Heart left ventricle (tissue), 16 donors: ENCODE data around the gene THAP4. TPM values are rescaled to one million over a fixed set of nuclear protein-coding genes. Genes with fewer than 3 reads are reported as not detected.
A peak's percentile ranks its signal among the peaks of the same experiment; 100 is the strongest.

Experiments used
- ATAC-seq, 4 donors: fragments of 200-7000 bp; cut with Tn5 transposase; one replicate each; pipeline ENCODE4 v1.9.1; 2020 to 2022; ENCODE audit warnings: moderate library complexity in 4 of 4, mild to moderate bottlenecking in 3 of 4, moderate number of reproducible peaks in 1 of 4
- DNase-seq, 5 donors: peaks; one replicate each; pipeline ENCODE4 v3.0.0-alpha.2; 2020
- H3K27ac ChIP-seq, 12 donors: fragments of 200-600 bp; sonication (generic) in 4 of 12; one replicate each; pipeline versions ENCODE4 v1.5.0 to v1.8.0; 2016 to 2022; ENCODE audit warnings: mild to moderate bottlenecking in 2 of 12
- H3K27me3 ChIP-seq, 9 donors: fragments of 200-600 bp; sonication (generic) in 2 of 9; one replicate each; pipeline versions ENCODE4 v1.5.1 to v1.8.0; 2016 to 2022; ENCODE audit warnings: mild to moderate bottlenecking in 3 of 9
- H3K36me3 ChIP-seq, 9 donors: fragments of 200-600 bp; sonication (generic) in 2 of 9; one replicate each; pipeline versions ENCODE4 v1.5.0 to v1.8.0; 2018 to 2022; ENCODE audit warnings: mild to moderate bottlenecking in 2 of 9
- H3K4me1 ChIP-seq, 12 donors: fragments of 200-600 bp; sonication (generic) in 4 of 12; one replicate each; pipeline versions ENCODE4 v1.5.0 to v1.8.0; 2016 to 2022; ENCODE audit warnings: mild to moderate bottlenecking in 3 of 12
- H3K4me3 ChIP-seq, 12 donors: fragments of 200-600 bp; sonication (generic) in 4 of 12; one replicate each; pipeline versions ENCODE4 v1.5.0 to v1.8.0; 2017 to 2022; ENCODE audit warnings: mild to moderate bottlenecking in 9 of 12, moderate library complexity in 4 of 12
- H3K9me3 ChIP-seq, 12 donors: fragments of 200-600 bp; sonication (generic) in 4 of 12; one replicate each; pipeline versions ENCODE4 v1.5.0 to v1.8.0; 2016 to 2022; ENCODE audit warnings: mild to moderate bottlenecking in 1 of 12
- CTCF ChIP-seq, 12 donors: fragments of 200-600 bp; sonication (generic) in 4 of 12; IDR thresholded peaks; one replicate each; pipeline versions ENCODE4 v1.5.0 to v1.8.0; 2018 to 2022; ENCODE audit warnings: antibody characterized with exemption in 12 of 12, mild to moderate bottlenecking in 5 of 12
- POLR2A ChIP-seq, 2 donors: fragments of 450-650 bp; IDR thresholded peaks; one replicate each; pipeline ENCODE4 v1.6.1; 2017; ENCODE audit warnings: antibody characterized with exemption in 2 of 2, mild to moderate bottlenecking in 2 of 2, moderate library complexity in 2 of 2
- WGBS, 4 donors: extraction: QIAGEN DNeasy Blood & Tissue Kit in 2 of 4; methylation state at CpG; one replicate each; pipeline versions ENCODE4 v1.1.5 to v1.1.7; 2013 to 2018; 5-methylcytosine and 5-hydroxymethylcytosine counted together
- intact Hi-C, 10 donors: fragments of 100-400 bp; cut with DNase I; formaldehyde crosslinking; loops; one replicate each; pipeline versions ENCODE4 v1.11.1 to v1.14.2; 2022
- polyA plus RNA-seq, 2 donors: library from polyadenylated mRNA; stranded (reverse); fragments of 200-250 nt; gene quantifications; one replicate each; pipeline ENCODE4 v1.2.3, GENCODE V29; 2013
- total RNA-seq, 9 donors: library from RNA; depleted of rRNA in 2 of 9; stranded (reverse); fragments of >200 nt in 2 of 9; fragmentation: NEBNext Ultra II Directional in 3 of 9; extraction: Animal tissue kit (Norgen Biotek cat#: 25700) in 3 of 9; gene quantifications; one replicate each; pipeline versions ENCODE4 v1.1.0 to v1.2.4, GENCODE V29; 2016 to 2023
- donor health status: ischemic (EF 13 %, LVEDD 7.1; RV severe dilation, severe dysfunction).
- donor health status: healthy with polysubstance abuse.
- donor health status: DM: no; HTN: yes; CAD: no.
- donor health status: DM: no; HTN: no; CAD: no.
- donor health status: ischemic (EF 25% LVEDD 6.9; RV normal size, moderate dysfunction).
- donor health status: ischemic (EF 25% LVEDD 5.7; RV mildly dilated, moderate dysfunction).
- donor health status: healthy.
- donor health status: DM: yes; HTN: yes; CAD: no.
- donor health status: ischemic (EF 35%, LVEDD 5.7; RV mildly dilated, moderate dysfunction).
- donor health status: nonischemic (EF 11% LVEDD 7.7; RV severe dilation, severe dysfunction).
- donor health status: DM: yes; HTN: yes; CAD: no.
- donor health status: PGD.
- donor health status: ischemic (EF 29% LVEDD 5.4; RV normal size, mild dysfunction).
- donor health status: nonischemic (EF 23%, LVEDD 6.1; RV moderate dilation, normal function).

The THAP4 gene
- total and polyA plus RNA-seq, 11 donors = 61.7 to 110 (median 80.4) TPM

GRCh38 chr2:241539616-241540374 is 97.2 kb downstream of the THAP4 start:
- H3K27ac ChIP-seq = peak overlapping the region in 1 of 12 donors; percentile 79
- H3K9me3 ChIP-seq = no peaks in the 10 kb centered on the region
- no peaks in the 10 kb centered on the region for H3K36me3 ChIP-seq
- H3K4me3 ChIP-seq = peak overlapping the region in 1 of 12 donors; percentile 54
- TF ChIP-seq CTCF (IDR thresholded peaks at IDR 0.05) = no peak
- TF ChIP-seq POLR2A (IDR thresholded peaks at IDR 0.05) = no peak
- peaks cover 0 to 29% (median 14%) of the 10 kb centered on the region in 12 donors for H3K4me1 ChIP-seq
- intact Hi-C loops = no loop called here
- 95 to 98% (median 96%) methylated on average over 6 to 11 of the region's 11 CpGs for WGBS, 4 donors
- no peak for ATAC-seq
- H3K27me3 ChIP-seq = peaks cover 0 to 26% (median 6%) of the 10 kb centered on the region in 9 donors
- no peak for DNase-seq

DNA sequence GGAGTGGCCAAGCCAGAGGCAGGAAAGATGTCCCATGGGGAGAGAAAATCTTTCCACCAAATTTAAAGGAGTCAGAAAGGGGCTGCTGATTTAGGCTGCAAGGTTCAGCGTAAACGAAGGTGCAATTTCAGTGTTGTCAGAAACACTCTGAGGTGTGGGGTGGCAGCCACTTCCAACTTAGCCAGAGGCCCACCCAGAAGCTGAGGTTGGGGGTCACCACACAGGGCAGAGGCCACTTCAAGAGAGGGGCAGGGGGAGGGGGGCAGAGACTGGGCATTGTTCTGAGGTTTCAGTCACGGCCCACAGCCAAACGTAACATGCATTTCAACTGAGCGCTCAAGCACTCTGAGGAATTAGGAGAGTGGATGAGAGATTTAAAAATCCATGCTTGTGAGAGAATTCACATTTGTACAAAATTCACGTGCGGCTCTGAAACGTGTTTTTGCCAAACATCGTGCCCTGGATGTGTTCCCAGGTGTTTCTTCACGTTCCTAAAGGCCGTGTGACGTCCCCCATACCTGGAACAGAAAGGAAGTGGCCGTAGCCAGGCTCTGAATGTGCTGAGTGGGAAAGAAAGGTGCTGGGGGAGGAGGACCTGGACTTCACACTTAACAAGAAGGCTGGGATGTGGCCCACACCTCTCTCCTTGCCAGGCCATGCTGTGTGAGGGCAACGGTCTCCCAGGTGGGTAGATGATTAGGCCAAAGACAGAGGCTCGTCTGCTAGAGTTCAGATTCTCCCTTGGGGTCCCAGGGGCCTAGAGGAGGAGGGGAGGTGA is 97.9 kb downstream of the THAP4 start:
- WGBS, 4 donors = 84 to 89% (median 86%) methylated on average over 15 of the region's 15 CpGs
- intact Hi-C loops = no loop called here
- Histone ChIP-seq H3K27me3 (peaks cover 0 to 26% (median 6%) of the 10 kb centered on the region in 9 donors), H3K4me1 (peaks cover 0 to 29% (median 14%) of the 10 kb centered on the region in 12 donors), H3K36me3 (no peaks in the 10 kb centered on the region), H3K9me3 (no peaks in the 10 kb centered on the region), H3K4me3 (peak overlapping the region in 1 of 12 donors; percentile 54), H3K27ac (peak overlapping the region in 1 of 12 donors; percentile 79)
- DNase-seq = no peak
- ATAC-seq = no peak
- TF ChIP-seq CTCF (IDR thresholded peaks at IDR 0.05) (no peak), POLR2A (IDR thresholded peaks at IDR 0.05) (no peak)

- Histone ChIP-seq H3K9me3 (no peaks in the 10 kb centered on the region), H3K36me3 (no peaks in the 10 kb centered on the region), H3K4me1 (peaks cover 0 to 17% (median 5%) of the 10 kb centered on the region in 12 donors), H3K4me3 (no peak overlapping the region), H3K27me3 (peaks cover 0 to 10% (median 0%) of the 10 kb centered on the region in 9 donors), H3K27ac (no peak overlapping the region)
- intact Hi-C loops = no loop called here
- ATAC-seq (no peak), DNase-seq (no peak)
- TF ChIP-seq POLR2A (IDR thresholded peaks at IDR 0.05) (no peak), CTCF (IDR thresholded peaks at IDR 0.05) (no peak)
- WGBS, 4 donors = 63 to 70% (median 64%) methylated on average over 12 to 13 of the region's 13 CpGs
Measured at GRCh38 chr2:241535871-241536655, 100.9 kb downstream of the THAP4 start.
